ENCODE measurements around the gene MAD1L1.

DNA sequence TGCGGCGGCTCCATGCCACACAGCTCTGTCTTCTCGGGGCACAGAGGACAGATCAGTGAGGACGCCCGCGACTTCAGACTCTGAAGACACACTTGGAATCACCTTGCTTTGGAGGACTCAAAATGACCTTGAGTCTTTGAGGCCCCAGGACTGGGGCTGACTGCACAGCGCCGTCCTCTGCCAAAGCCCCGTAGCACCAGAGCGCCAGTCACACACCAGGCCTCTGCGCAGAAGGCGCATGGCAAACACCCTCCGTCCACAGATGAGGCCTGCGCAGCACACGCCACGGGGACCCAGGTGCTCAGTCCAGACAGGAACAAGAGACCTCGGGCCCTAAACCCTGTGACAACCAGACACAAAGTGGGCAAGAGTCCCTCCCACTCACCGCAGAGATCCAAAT lies 134.7 kb downstream of the MAD1L1 start:
- no peak for TF ChIP-seq EZH2 (IDR thresholded peaks at IDR 0.05; ENCODE audit: insufficient read depth, poor library complexity, severe bottlenecking)
- no peak for TF ChIP-seq EZH2phosphoT487 (IDR thresholded peaks at IDR 0.05; ENCODE audit: insufficient read depth, low read depth)
